ENCODE data around the gene AKIP1.

DNA sequence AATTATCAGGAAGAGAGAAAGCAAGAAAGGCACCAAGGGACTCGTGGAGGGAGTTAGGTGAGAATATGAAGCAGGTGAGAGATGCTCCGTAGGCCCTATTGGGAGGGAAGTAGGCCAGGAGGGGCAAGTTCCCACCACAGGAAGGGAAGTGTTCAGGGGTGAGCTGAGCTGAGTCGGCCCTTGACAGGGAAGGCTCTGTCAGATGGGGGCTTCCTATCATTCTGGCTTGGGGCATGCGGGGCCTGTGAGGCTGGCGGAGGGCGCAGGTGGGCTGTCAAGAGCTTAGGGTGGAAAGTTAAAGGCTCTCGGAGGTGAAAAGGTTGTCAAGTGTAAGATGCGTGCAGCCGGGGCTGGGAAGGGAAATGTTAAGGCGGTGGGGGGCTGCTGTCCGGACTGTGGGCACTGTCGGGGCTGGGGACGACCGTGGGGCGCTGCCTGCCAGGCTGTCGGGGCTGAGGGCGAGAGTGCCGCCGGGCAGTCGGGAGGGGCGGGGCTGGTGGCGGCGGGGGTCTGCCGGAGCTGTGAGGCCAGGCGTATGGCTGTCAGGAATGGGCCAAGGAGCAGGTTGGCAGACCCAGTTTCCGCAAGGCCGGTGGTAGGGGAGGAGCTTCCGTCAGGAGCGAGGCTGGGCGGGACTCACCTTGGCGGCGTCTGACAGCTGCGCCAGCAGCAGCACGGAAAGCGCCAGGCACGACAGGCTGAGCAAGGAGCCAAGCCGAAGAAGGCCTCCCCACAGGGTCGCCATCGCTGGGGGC lies 52.8 kb downstream of the AKIP1 start:
- no peak for TF ChIP-seq SIX5 (IDR thresholded peaks at IDR 0.05; ENCODE audit: low read depth, low read length)
- no peak for TF ChIP-seq YY1 (IDR thresholded peaks at IDR 0.05; ENCODE audit: low read depth, low read length)
- no peak for TF ChIP-seq CREB1 (IDR thresholded peaks at IDR 0.05)
- no peak for TF ChIP-seq HDAC6 (IDR thresholded peaks at IDR 0.05; ENCODE audit: low read depth, low read length)
- TF ChIP-seq TAF1 (IDR thresholded peaks at IDR 0.05; ENCODE audit: low read depth, low read length) = no peak; the same call in 1 of the 2 replicates
- TF ChIP-seq CTCF (IDR thresholded peaks at IDR 0.05; ENCODE audit: control extremely low read depth in 1 of 3, insufficient read depth in 1 of 3, low read depth in 1 of 3, low read length in 3 of 3) = no peak
- TF ChIP-seq JUN (IDR thresholded peaks at IDR 0.05; ENCODE audit: low read depth, low read length) = no peak
- TF ChIP-seq EGR1 (IDR thresholded peaks at IDR 0.05; ENCODE audit: borderline replicate concordance, low read depth, low read length) = no peak
- no peak for TF ChIP-seq JUND (IDR thresholded peaks at IDR 0.05; ENCODE audit: low read length)
- no peak for TF ChIP-seq BRCA1 (IDR thresholded peaks at IDR 0.05; ENCODE audit: low read depth, low read length)
- no peak for TF ChIP-seq CEBPB (IDR thresholded peaks at IDR 0.05; ENCODE audit: low read depth, low read length)
- TF ChIP-seq POLR2A (IDR thresholded peaks at IDR 0.05; ENCODE audit: control extremely low read depth in 1 of 2, low read depth in 2 of 2, low read length in 2 of 2) = no peak

All from H1 (cell line).